MCF 10A (cell line): Measurements from ENCODE around the gene ST3GAL5. TPM values are rescaled to one million over a fixed set of nuclear protein-coding genes. Genes with fewer than 3 reads are reported as not detected.

Source experiments
- BruUV-seq: library from RNA; stranded (reverse); fragments of 400-500 nt; replicated peaks from 2 replicates; lab custom pipeline; 2021; lab: Mats Ljungman, UMichigan
- CTCF ChIA-PET: fragments of 300-600 bp; sonication (Branson Sonifier 250); formaldehyde crosslinking; extraction: SDS; loops from one replicate; lab custom pipeline; 2021; ENCODE audit warnings: antibody characterized with exemption, inconsistent platforms; lab: Yijun Ruan, JAX
- POLR2A ChIA-PET: fragments of 300-600, 350-650 bp; sonication (Branson Sonifier 250); formaldehyde crosslinking; extraction: SDS; loops from one replicate; lab custom pipeline; 2020; ENCODE audit warnings: antibody characterized with exemption, inconsistent platforms; lab: Yijun Ruan, JAX
- DNase-seq: peaks from one replicate; pipeline ENCODE4 v3.0.0-alpha.2; 2018; ENCODE audit not compliant: unreplicated experiment
- H3K27ac Mint-ChIP-seq: one replicate; pipeline ENCODE4 v1.8.0; 2022; ENCODE audit warnings: mild to moderate bottlenecking, low read depth, mixed read lengths; ENCODE audit not compliant: unreplicated experiment
- H3K27me3 Mint-ChIP-seq: one replicate; pipeline ENCODE4 v1.8.0; 2022; ENCODE audit warnings: mixed read lengths; ENCODE audit not compliant: insufficient read depth, unreplicated experiment
- H3K36me3 Mint-ChIP-seq: one replicate; pipeline ENCODE4 v1.8.0; 2022; ENCODE audit warnings: mild to moderate bottlenecking, moderate library complexity, mixed read lengths; ENCODE audit not compliant: insufficient read depth, unreplicated experiment
- H3K4me1 Mint-ChIP-seq: one replicate; pipeline ENCODE4 v1.8.0; 2022; ENCODE audit warnings: mixed read lengths; ENCODE audit not compliant: insufficient read depth, unreplicated experiment
- H3K4me3 Mint-ChIP-seq: one replicate; pipeline ENCODE4 v1.8.0; 2022; ENCODE audit warnings: mild to moderate bottlenecking, moderate library complexity, mixed read lengths; ENCODE audit not compliant: unreplicated experiment
- H3K9me3 Mint-ChIP-seq: one replicate; pipeline ENCODE4 v1.8.0; 2022; ENCODE audit warnings: mixed read lengths; ENCODE audit not compliant: unreplicated experiment
- CTCF ChIP-seq: fragments of 200-600 bp; IDR thresholded peaks from one replicate; pipeline ENCODE4 v1.8.0; 2022; ENCODE audit warnings: antibody characterized with exemption, mild to moderate bottlenecking; ENCODE audit not compliant: unreplicated experiment
- intact Hi-C: fragments of 100-400 bp; cut with micrococcal nuclease; formaldehyde crosslinking; loops from 2 replicates; pipeline ENCODE4 v1.14.1; 2022
- total RNA-seq: library from RNA; stranded (reverse); gene quantifications from 2 replicates; pipeline ENCODE4 v1.2.3, GENCODE V29; 2022

The ST3GAL5 gene
- total RNA-seq, 1 experiment from 2014 or later, result 2.3 TPM

DNA sequence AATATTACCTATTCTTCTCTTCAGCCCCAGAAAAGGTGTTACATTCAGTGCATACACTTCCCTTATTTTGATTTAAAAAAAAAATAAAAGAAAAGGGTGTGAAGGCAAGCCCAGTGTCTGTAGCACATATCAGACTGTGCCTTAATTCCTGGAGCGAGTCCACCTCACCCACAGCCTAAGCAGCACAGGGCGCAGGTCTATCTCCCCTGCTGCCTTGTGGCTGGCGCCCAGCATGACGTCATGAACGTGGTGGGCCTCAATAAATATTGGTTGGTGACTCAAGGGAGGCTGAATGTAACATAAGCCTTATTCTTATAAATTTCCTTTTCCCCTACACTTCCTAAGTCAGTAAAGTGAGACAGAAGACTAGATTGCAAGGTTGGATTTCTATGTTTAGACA, 26.4 kb downstream of the ST3GAL5 start:
- TF ChIP-seq CTCF, result no peak
- POLR2A ChIA-PET, result no interaction called here
- no TSS peak for BruUV-seq
- intact Hi-C loops, result no loop called here
- H3K27me3 Mint-ChIP-seq, result no peaks in the 10 kb centered on the region
- no peaks in the 10 kb centered on the region for H3K4me1 Mint-ChIP-seq
- CTCF ChIA-PET, result interaction anchor here (0.5 kb wide), 1 partner anchor 199 kb away, joined by 3 read pairs; no protein-coding TSS in a partner anchor
- H3K9me3 Mint-ChIP-seq, result no peaks in the 10 kb centered on the region
- no peak overlapping the region for H3K4me3 Mint-ChIP-seq
- H3K36me3 Mint-ChIP-seq, result no peaks in the 10 kb centered on the region
- no peak overlapping the region for H3K27ac Mint-ChIP-seq
- no peak for DNase-seq

DNA sequence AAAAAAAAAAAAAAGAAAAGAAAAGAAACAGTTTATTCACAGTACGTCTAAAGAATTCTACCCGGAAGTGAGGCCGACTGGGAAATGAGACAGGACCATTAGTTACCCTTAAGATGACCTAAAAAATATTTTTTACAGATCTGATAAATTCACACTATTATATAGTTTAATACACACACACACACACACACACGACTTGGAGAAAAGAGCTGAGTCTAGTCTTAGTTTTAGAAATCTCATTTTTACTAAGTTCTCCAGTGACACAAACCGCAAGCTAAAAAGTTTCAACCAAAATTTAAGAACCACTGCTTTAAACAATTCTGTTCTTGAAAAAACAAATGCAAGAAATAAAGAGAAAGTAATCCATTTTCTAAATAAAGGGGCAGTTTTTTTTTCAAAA, 27.1 kb downstream of the ST3GAL5 start:
- no peak for TF ChIP-seq CTCF
- POLR2A ChIA-PET, result no interaction called here
- no peak for DNase-seq

DNA sequence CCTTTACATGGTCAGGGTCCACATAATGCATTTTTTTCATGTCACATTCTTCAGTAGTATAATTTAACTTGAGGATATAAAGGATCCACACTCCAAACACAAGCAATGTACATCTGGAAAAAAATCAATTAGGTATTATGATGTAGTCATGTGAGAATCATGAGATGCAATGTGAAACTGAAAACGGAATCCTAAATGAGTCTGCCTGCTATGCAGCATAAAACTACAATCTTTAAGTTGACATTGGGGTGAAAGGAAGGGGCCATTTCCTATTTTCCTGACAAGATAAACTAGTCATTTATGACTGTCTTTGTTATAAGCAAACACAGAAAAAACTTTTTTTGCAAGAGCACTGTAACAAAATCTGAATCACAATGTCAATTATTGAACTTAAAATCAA, 27.6 kb downstream of the ST3GAL5 start:
- H3K9me3 Mint-ChIP-seq, result no peaks in the 10 kb centered on the region
- TF ChIP-seq CTCF, result no peak
- no peaks in the 10 kb centered on the region for H3K36me3 Mint-ChIP-seq
- CTCF ChIA-PET, result interaction anchor here (0.5 kb wide), 1 partner anchor 14 kb away, joined by 3 read pairs; no protein-coding TSS in a partner anchor
- no peaks in the 10 kb centered on the region for H3K27me3 Mint-ChIP-seq
- no peak overlapping the region for H3K27ac Mint-ChIP-seq
- POLR2A ChIA-PET, result no interaction called here
- H3K4me3 Mint-ChIP-seq, result no peak overlapping the region
- no peak for DNase-seq
- H3K4me1 Mint-ChIP-seq, result no peaks in the 10 kb centered on the region
- BruUV-seq, result no TSS peak
- intact Hi-C loops, result no loop called here

More for the DNA sequence above, 27.1 kb downstream of the ST3GAL5 start:
- Mint-ChIP-seq H3K4me1 (no peaks in the 10 kb centered on the region), H3K27ac (no peak overlapping the region), H3K36me3 (no peaks in the 10 kb centered on the region), H3K27me3 (no peaks in the 10 kb centered on the region), H3K4me3 (no peak overlapping the region), H3K9me3 (no peaks in the 10 kb centered on the region)
- CTCF ChIA-PET, result interaction anchor here (0.5 kb wide), 1 partner anchor 13 kb away, joined by 3 read pairs; no protein-coding TSS in a partner anchor
- intact Hi-C loops, result no loop called here
- no TSS peak for BruUV-seq

GRCh38 chr2:85858841-85859240, 29.9 kb downstream of the ST3GAL5 start:
- CTCF ChIA-PET, result interaction anchor here (0.6 to 1.9 kb wide), 3 partner anchors 28 to 222 kb away, joined by 3 to 8 read pairs (median 5); no protein-coding TSS in a partner anchor
- no peak for TF ChIP-seq CTCF
- H3K27ac Mint-ChIP-seq, result no peak overlapping the region
- POLR2A ChIA-PET, result no interaction called here
- DNase-seq, result no peak
- H3K4me1 Mint-ChIP-seq, result no peaks in the 10 kb centered on the region
- intact Hi-C loops, result no loop called here
- no peak overlapping the region for H3K4me3 Mint-ChIP-seq
- H3K9me3 Mint-ChIP-seq, result no peaks in the 10 kb centered on the region
- no TSS peak for BruUV-seq
- H3K27me3 Mint-ChIP-seq, result no peaks in the 10 kb centered on the region
- no peaks in the 10 kb centered on the region for H3K36me3 Mint-ChIP-seq
